ENCODE results near the gene CNTNAP2.
"Not testable (repeated sequence)": the region's sequence is repeated elsewhere in the genome, so short reads cannot be mapped to it uniquely, and the experiment has no call there.

Gene CNTNAP2

GRCh38 chr7:146150153-146150552 is 33.6 kb downstream of the CNTNAP2 start:
- DNase-seq: no peak

- no peak for DNase-seq
These were observed 55.5 kb downstream of the CNTNAP2 start for GRCh38 chr7:146172112-146172511.

- DNase-seq: no peak
These were observed 59.1 kb downstream of the CNTNAP2 start for GRCh38 chr7:146175716-146176115.

GRCh38 chr7:146176860-146177259 is 60.3 kb downstream of the CNTNAP2 start:
- DNase-seq: no peak

- no peak for DNase-seq
These were observed 60.7 kb downstream of the CNTNAP2 start for GRCh38 chr7:146177301-146177700.

- no peak for DNase-seq
These were observed 69.2 kb downstream of the CNTNAP2 start for GRCh38 chr7:146185844-146186243.

- not testable (repeated sequence) for DNase-seq
These were observed 74.8 kb downstream of the CNTNAP2 start for GRCh38 chr7:146191428-146191827.

GRCh38 chr7:146201945-146202344 is 85.3 kb downstream of the CNTNAP2 start:
- no peak for DNase-seq

GRCh38 chr7:146206270-146206669 is 89.7 kb downstream of the CNTNAP2 start:
- no peak for DNase-seq

GRCh38 chr7:146208492-146208891 is 91.9 kb downstream of the CNTNAP2 start:
- no peak for DNase-seq

GRCh38 chr7:146214842-146215241 is 98.2 kb downstream of the CNTNAP2 start:
- no peak for DNase-seq

- DNase-seq: no peak
These were observed 99.9 kb downstream of the CNTNAP2 start for GRCh38 chr7:146216396-146217041.

GRCh38 chr7:146223851-146224250 is 107.2 kb downstream of the CNTNAP2 start:
- DNase-seq: no peak

- DNase-seq: no peak
These were observed 116.0 kb downstream of the CNTNAP2 start for GRCh38 chr7:146232604-146233003.

GRCh38 chr7:146235195-146235594 is 118.6 kb downstream of the CNTNAP2 start:
- no peak for DNase-seq

- no peak for DNase-seq
These were observed 126.1 kb downstream of the CNTNAP2 start for GRCh38 chr7:146242661-146243060.

- not testable (repeated sequence) for DNase-seq
These were observed 131.4 kb downstream of the CNTNAP2 start for GRCh38 chr7:146247991-146248390.

- DNase-seq: not testable (repeated sequence)
These were observed 132.1 kb downstream of the CNTNAP2 start for GRCh38 chr7:146248744-146249143.

GRCh38 chr7:146249272-146249671 is 132.7 kb downstream of the CNTNAP2 start:
- no peak for DNase-seq

GRCh38 chr7:146255609-146256008 is 139.0 kb downstream of the CNTNAP2 start:
- no peak for DNase-seq

GRCh38 chr7:146262527-146262926 is 145.9 kb downstream of the CNTNAP2 start:
- DNase-seq: no peak

- DNase-seq: no peak
These were observed 160.3 kb downstream of the CNTNAP2 start for GRCh38 chr7:146276888-146277287.

GRCh38 chr7:146285418-146285817 is 168.8 kb downstream of the CNTNAP2 start:
- DNase-seq: no peak

GRCh38 chr7:146290746-146291145 is 174.1 kb downstream of the CNTNAP2 start:
- DNase-seq: no peak

- DNase-seq: no peak
These were observed 175.3 kb downstream of the CNTNAP2 start for GRCh38 chr7:146291900-146292299.

Data from effector CD8-positive, alpha-beta T cell (primary cell).